Gastroesophageal sphincter (tissue), 3 donors: ENCODE data around the gene INSYN2A.

Experiments used
- CTCF ChIP-seq, 4 experiments: fragments of 200-600 bp in 2 of 4; fragments of 450-650 bp in 2 of 4; sonication (generic) in 1 of 4; IDR thresholded peaks; one replicate each; pipeline ENCODE4 v1.5.1; 2017 to 2019; ENCODE audit warnings: antibody characterized with exemption in 4 of 4, mild to moderate bottlenecking in 2 of 4, moderate library complexity in 2 of 4
- EP300 ChIP-seq: sonication (generic); formaldehyde crosslinking; IDR thresholded peaks from one replicate; pipeline ENCODE4 v1.6.1; 2017; ENCODE audit warnings: antibody characterized with exemption, mild to moderate bottlenecking
- POLR2A ChIP-seq, 2 donors: fragments of 450-650 bp; IDR thresholded peaks; one replicate each; pipeline ENCODE4 v1.6.1; 2017; ENCODE audit warnings: antibody characterized with exemption in 2 of 2, mild to moderate bottlenecking in 2 of 2, moderate library complexity in 1 of 2
- POLR2AphosphoS5 ChIP-seq: sonication (generic); formaldehyde crosslinking; IDR thresholded peaks from one replicate; pipeline ENCODE4 v1.6.1; 2017; ENCODE audit warnings: antibody characterized with exemption

- no peak for TF ChIP-seq EP300
- no peak for TF ChIP-seq CTCF (IDR thresholded peaks at IDR 0.05)
- no peak for TF ChIP-seq POLR2A (IDR thresholded peaks at IDR 0.05)
- TF ChIP-seq POLR2AphosphoS5 = no peak
Observed at GRCh38 chr10:127161482-127161881, 34.9 kb downstream of the INSYN2A start.
